Femur (tissue), 1 donor: ENCODE measurements around the gene RNF112.
"Not testable (repeated sequence)": the region's sequence is repeated elsewhere in the genome, so short reads cannot be mapped to it uniquely, and the experiment has no call there.

Source experiments
- DNase-seq: peaks from one replicate; pipeline ENCODE4 v3.0.0-alpha.2; 2017

RNF112 gene

DNA sequence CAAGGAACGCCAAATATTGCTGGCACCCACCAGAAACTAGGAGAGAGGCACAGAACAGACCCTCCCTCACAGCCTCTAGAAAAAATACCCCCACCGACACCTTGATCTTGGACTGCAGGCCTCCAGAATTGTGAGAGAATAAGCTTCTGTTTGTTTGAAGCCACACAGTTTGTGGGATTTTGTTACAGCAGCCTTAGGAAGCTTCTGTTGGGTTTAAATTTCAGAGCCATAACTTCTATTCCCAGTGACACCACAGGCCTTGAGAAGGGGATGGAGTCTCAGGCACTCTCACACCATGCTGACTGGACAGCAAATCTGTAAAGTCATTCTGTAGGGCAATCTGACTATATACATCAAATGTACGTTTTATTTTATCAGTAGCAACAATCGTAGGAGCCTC is 38.6 kb downstream of the RNF112 start:
- no peak for DNase-seq

DNA sequence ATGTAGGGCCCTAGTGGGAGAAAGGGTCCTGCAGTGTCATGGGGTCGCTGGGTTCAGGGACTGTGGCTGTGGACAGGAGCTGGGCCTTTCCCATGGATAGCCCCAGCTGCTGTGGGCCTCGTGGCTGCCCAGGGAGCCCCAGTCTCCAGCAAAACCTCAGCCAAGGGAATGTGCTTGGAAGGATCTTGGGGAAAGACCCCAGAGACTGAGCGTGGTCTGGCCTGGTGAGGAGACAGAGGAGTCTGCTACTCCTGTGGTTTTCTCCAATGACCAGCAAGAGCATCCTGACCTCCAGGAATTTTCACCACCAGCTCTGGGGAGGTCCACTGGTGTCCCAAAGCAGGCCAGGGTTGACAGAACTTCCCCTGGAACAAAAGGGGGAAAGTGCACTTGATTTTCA is 42.3 kb downstream of the RNF112 start:
- DNase-seq = no peak

DNA sequence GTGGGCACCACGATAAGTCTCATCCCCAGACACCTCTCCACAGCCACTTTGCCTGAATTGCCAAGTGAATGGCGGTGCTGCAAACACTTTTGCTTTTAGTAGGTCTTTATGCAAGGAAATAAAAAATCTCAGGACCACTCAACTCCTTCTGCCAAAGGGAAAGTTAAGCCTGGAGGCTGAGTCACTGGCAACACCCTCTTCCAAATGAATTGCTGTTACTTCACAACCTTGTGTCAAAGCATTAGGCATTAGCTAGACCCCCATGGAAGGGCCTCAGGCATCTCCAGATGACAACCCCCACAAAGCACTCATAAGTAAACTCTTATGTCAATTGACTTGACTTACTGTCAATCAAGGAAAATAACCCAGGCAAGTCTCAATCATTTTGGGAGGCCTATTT is 43.0 kb downstream of the RNF112 start:
- DNase-seq = no peak

DNA sequence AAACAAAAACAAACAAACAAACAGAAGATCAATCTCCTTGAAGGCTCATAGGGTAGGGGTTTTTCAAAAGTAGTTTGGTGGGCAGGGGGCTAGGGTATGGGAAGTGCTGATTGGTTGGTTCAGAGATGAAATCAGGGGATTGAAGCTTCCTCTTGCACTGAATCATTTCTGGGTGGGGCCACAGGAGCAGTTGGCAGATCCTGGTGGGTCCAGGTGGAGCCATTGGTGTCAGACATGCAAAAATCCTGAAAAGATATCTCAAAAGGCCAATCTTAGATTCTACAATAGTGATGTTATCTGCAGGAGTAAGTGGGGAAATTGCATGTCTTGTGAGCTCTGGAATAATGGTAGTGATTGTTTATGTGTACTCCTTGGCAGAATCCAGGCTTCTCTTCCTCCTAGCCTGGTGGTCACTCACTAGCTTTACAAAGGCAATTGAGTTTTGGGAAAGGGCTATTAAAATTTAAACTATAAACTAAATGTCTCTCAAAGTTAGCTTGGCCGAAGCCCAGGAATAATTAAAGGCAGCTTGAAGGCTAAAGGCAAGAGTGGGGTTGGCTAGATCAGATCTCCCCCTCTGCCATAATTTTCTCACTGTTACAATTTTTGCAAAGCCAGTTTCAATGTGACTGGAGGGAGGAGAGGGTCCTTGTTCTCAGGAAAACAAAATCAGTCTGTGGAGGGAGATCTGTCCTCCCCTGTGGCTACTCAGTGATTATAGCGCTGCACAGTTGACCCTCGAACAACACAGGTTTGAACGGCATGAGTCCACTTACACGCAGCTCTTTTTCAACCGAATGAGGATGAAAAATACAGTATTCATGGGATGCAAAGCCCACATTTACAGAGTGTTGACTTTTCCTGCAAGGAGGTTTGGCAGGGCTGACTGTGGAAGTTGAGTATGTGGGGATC is 45.2 kb downstream of the RNF112 start:
- DNase-seq = no peak

DNA sequence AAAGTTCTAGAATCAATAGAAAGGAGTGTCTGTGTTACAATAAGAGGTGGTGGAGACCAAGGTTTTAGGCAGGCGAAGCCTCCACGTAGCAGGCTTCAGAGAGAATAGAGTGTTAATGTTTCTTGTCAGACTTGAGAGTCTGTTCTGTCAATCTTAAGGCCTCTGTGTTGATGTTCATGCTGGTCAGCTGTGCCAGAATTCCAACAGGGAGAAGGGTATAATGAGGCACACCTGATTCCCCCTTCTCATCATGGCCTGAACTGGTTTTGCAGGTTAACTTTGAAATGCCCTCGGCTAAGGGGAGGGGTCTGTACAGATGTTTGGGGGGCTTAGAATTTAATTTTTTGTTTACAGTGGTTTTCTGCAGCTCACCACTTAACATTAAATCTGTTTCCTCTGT is 46.0 kb downstream of the RNF112 start:
- DNase-seq = no peak

DNA sequence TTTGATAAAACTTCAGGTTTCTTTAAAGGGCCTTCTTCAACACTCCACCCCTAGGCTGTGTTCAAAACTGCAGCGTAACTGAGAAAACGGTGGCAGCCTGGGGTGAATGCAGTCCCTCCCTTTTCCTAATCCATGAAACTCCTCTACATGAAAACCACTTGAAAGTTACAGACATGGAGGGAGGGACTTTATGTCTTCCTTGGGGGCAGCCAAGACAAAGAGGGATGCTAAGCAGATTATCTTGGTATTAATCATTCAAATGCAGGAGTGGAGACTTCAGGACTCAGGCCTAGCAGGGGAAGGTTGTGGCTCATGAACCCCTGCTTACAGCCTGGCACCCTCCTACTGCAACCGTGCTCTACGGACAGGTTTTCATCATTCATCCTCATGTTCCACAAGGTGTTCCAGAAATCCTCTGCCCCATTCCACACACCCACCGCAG is 46.8 kb downstream of the RNF112 start:
- DNase-seq = no peak

DNA sequence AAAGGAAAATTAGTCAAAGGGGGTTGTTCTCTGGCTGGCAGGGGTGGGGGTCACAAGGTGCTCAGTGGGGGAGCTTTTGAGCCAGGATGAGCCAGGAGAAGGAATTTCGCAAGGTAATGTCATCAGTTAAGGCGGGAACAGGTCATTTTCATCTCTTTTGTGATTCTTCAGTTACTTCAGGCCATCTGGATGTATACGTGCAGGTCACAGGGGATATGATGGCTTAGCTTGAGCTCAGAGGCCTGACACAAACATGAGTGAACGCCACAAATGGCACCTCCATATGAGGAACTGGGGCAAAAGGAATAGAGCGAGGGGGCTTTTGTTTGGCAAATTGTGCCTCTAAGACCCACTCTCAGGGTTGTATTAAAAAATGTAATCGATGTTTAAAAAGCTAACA is 47.4 kb downstream of the RNF112 start:
- DNase-seq = not testable (repeated sequence)

DNA sequence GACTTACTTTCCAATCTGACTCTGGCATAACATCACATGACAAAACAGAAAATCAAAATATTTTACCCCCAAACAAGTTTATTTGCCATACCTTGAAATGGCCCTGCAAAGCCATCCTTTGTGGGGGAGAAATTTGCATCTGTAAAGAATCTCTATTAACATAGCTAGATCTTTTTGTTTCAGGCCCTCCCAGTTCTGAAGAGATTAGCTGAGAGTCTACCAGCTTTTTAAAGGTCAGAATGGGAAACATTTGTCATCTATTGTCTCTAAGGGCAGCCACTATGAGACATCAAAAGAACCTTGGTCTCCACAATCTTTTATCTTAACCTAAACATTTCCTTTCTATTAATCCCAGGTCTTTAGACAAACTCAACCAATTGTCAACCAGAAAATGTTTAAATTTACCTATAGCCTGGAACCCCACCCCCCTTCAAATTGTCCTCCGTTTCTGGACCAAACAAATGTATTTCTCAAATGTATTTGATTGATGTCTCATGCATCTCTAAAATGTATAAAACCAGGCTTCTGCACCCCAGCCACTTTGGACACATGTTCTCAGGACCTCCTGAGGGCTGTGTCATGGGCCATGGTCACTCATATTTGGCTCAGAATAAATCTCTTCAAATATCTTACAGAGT is 48.1 kb downstream of the RNF112 start:
- not testable (repeated sequence) for DNase-seq

DNA sequence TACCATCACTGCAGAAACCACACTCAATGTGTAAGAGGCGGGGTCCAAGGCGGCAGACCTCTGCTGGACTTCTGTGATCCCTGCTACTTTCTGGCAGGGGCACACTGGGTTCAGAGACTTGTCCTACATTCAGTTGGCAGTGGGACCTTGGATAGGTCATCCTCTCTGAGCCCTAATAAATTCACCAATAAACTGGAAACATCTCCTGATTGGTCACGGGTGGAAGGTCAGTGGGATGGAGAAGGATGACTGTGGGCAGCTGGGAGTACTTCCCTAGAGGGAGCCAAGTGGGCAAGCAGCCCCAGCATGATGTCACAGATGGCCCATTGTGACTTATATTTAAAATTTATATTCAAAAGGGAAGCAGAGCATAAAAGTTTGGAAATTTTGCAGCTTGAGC is 49.7 kb downstream of the RNF112 start:
- DNase-seq = peak; percentile 56

DNA sequence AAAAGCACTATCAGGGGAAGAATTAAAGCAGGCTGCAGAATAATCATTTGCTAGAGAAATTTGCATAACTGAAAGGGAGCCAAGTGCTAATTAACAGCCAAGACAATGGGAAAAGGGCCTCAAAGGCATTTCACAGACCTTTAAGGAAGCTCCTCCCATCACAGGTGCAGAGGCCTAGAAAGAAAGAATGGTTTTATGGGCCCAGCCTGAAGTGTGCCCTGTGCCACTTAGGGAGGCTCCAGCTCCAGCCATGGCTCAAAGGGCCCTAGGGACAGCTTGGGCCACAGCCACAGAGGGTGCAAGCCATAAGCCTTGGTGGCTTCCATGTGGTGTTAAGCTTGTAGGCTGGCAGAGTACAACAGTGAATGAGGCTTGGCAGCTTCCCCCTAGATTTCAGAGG is 50.1 kb downstream of the RNF112 start:
- no peak for DNase-seq

DNA sequence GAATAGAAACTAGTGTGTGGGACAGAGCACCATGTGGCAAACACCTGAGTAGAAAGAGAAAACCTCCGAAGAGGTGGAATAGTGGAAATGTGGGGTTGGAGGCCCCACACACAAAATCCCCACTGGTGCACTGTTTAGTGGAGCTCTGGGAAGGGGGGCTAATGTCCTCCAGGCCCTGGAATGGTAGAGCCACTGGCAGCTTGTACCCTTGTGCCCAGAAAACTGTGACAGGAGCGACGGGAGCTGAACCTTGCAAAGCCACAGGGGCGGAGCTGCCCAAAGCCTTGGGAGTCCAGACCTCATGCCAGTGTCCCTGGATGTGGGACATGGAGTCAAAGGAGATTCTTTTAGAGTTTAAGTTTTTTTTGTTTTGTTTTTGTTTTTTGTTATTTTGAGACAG is 50.6 kb downstream of the RNF112 start:
- DNase-seq = no peak

DNA sequence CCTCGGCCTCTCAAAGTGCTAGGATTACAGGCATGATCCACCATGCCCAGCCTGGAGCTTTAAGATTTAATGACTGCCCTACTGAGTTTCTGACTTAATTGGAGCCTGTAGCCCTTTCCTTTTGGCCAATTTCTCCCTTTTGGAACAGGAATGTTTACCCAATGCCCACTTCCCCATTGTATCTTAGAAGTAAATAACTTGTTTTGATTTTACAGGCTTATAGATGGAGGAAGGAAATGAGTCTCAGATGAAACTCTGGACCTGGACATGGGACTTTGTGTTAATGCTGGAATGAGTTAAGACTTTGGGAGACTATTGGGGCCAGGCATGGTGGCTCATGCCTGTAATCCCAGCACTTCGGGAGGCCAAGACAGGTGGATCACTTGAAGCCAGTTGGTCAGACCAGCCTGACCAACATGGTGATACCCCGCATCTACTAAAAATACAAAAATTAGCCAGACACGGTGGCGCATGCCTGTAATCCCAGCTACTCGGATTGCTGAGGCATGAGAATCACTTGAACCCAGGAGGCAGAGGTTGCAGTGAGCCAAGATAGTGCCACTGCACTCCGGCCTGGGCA is 51.5 kb downstream of the RNF112 start:
- not testable (repeated sequence) for DNase-seq

DNA sequence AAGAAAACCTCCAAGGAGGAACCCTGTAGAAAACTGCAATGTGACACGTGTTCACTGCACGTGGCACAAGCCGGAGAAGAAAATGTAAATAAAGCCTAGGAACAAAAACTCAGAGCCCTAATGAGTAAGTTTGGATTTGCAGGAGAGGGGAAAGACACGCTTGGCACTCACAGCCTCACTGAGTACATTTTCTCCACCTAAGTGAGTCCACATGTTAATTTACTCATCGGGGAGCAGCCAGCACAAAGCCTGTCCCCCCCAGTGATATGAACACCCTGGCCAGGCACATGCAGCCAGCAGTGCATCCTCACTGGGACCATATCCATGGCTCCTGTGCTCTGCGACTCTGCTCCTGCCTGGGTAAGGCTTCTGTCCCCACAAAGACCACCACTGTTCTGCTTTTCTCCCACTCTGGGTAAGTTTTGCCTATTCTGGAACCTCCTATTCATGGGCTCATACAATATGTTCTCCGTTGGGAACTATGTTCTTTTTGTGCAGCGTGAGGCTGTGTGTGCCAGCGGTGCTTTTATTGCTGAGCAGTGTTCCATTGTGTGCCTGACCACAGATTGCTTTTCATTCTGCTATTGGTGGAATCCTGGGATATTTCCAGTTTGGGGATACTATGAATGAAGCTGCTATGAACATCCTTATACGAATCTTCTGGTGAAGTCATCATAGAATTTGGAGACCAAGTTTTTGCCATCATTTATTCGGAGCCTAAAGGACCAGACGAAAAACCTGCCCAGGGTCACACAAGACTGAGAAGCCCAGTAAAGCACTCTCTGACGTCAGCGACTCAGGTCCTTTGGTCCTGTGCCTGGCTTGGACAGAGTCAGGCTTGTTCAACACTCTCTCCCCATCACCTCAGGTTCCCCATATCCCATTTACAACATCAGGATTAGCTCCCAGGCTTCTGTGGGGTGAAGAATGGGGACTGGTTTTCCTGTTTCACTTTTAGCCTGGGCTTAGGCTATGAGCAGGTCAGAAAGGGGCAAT is 53.3 kb downstream of the RNF112 start:
- DNase-seq = peak; percentile 51
